ENCODE measurements around the gene RNLS. TPM values are rescaled to one million over a fixed set of nuclear protein-coding genes. Genes with fewer than 3 reads are reported as not detected.

Gene RNLS
- polyA plus RNA-seq, 3 donors, result 3.3 to 3.9 (median 3.7) TPM

GRCh38 chr10:88274286-88274685 lies 308.8 kb downstream of the RNLS start:
- peaks cover 22 to 23% of the 10 kb centered on the region in 2 donors for H3K4me1 ChIP-seq (ENCODE audit: control insufficient read depth in 1 of 2, insufficient read depth in 2 of 2, low read length in 2 of 2)
- H3K36me3 Mint-ChIP-seq, result peaks cover 0 to 3% of the 10 kb centered on the region in 2 donors
- H3K36me3 ChIP-seq (replicated peaks in 1 of 2; ENCODE audit: control insufficient read depth in 1 of 2, insufficient read depth in 2 of 2, low read length in 2 of 2), result no peaks in the 10 kb centered on the region
- WGBS (ENCODE audit: insufficient coverage), result no CpG with 5 or more reads among the region's 2 CpGs
- intact Hi-C loops (cut with micrococcal nuclease), result loop anchor here in 1 of 2 donors (10.0 kb wide), 1 partner anchor 159 kb away; no protein-coding TSS in a partner anchor
- H3K4me2 ChIP-seq (replicated peaks; ENCODE audit: extremely low read depth, low read length, poor library complexity, severe bottlenecking), result no peak overlapping the region
- H3K4me3 ChIP-seq (replicated peaks in 1 of 3; ENCODE audit: low read depth in 2 of 3, low read length in 3 of 3), result no peak overlapping the region
- H3K4me3 Mint-ChIP-seq, result no peak overlapping the region
- peak overlapping the region in 4 of 7 donors; percentile 20 to 65 (median 54) for H3K27ac Mint-ChIP-seq
- no peaks in the 10 kb centered on the region for H3K27me3 ChIP-seq (ENCODE audit: control insufficient read depth in 2 of 2, insufficient read depth in 2 of 2, low read length in 2 of 2)
- TF ChIP-seq CTCF (IDR thresholded peaks at IDR 0.05), result no peak
- H3K9ac ChIP-seq (ENCODE audit: insufficient read depth, low read length, poor library complexity, severe bottlenecking), result no peak overlapping the region
- H4K20me1 ChIP-seq (ENCODE audit: insufficient read depth, low read length), result no peaks in the 10 kb centered on the region
- H3K27ac ChIP-seq (ENCODE audit: low read depth in 1 of 2, low read length in 2 of 2), result no peak overlapping the region
- H3K9me3 ChIP-seq (replicated peaks in 1 of 2; ENCODE audit: control insufficient read depth in 1 of 2, insufficient read depth in 1 of 2, low read length in 2 of 2), result no peaks in the 10 kb centered on the region
- DNase-seq, result peak in 1 of 3 donors; percentile 17
- peaks cover 30% of the 10 kb centered on the region for H3K4me1 Mint-ChIP-seq
- H3K79me2 ChIP-seq (ENCODE audit: insufficient read depth, low read length), result no peaks in the 10 kb centered on the region
- peaks cover 0 to 3% (median 0%) of the 10 kb centered on the region in 7 donors for H3K9me3 Mint-ChIP-seq
- H2AFZ ChIP-seq (ENCODE audit: insufficient read depth, low read depth, low read length, poor library complexity, severe bottlenecking), result no peak overlapping the region
- peaks cover 0 to 3% (median 0%) of the 10 kb centered on the region in 3 donors for H3K27me3 Mint-ChIP-seq (ENCODE audit: low read depth in 3 of 3)

GRCh38 chr10:88273567-88273966 lies 309.6 kb downstream of the RNLS start:
- H3K4me1 ChIP-seq (ENCODE audit: control insufficient read depth in 1 of 2, insufficient read depth in 2 of 2, low read length in 2 of 2), result peaks cover 22 to 23% of the 10 kb centered on the region in 2 donors
- H3K27me3 ChIP-seq (ENCODE audit: control insufficient read depth in 2 of 2, insufficient read depth in 2 of 2, low read length in 2 of 2), result no peaks in the 10 kb centered on the region
- DNase-seq, result no peak
- Mint-ChIP-seq H3K27ac (no peak overlapping the region), H3K27me3 (ENCODE audit: low read depth in 3 of 3) (no peaks in the 10 kb centered on the region), H3K36me3 (peaks cover under 1 to 3% of the 10 kb centered on the region in 2 donors), H3K4me1 (peaks cover 30% of the 10 kb centered on the region), H3K4me3 (no peak overlapping the region), H3K9me3 (peaks cover 0 to 3% (median 0%) of the 10 kb centered on the region in 7 donors)
- no peak overlapping the region for H3K4me2 ChIP-seq (replicated peaks; ENCODE audit: extremely low read depth, low read length, poor library complexity, severe bottlenecking)
- H3K9ac ChIP-seq (ENCODE audit: insufficient read depth, low read length, poor library complexity, severe bottlenecking), result no peak overlapping the region
- TF ChIP-seq CTCF (IDR thresholded peaks at IDR 0.05), result no peak
- no peaks in the 10 kb centered on the region for H4K20me1 ChIP-seq (ENCODE audit: insufficient read depth, low read length)
- H3K79me2 ChIP-seq (ENCODE audit: insufficient read depth, low read length), result no peaks in the 10 kb centered on the region
- H3K4me3 ChIP-seq (replicated peaks in 1 of 3; ENCODE audit: low read depth in 2 of 3, low read length in 3 of 3), result no peak overlapping the region
- intact Hi-C loops (cut with micrococcal nuclease), result loop anchor here in 1 of 2 donors (10.0 kb wide), 1 partner anchor 159 kb away; no protein-coding TSS in a partner anchor
- H3K36me3 ChIP-seq (replicated peaks in 1 of 2; ENCODE audit: control insufficient read depth in 1 of 2, insufficient read depth in 2 of 2, low read length in 2 of 2), result no peaks in the 10 kb centered on the region
- H2AFZ ChIP-seq (ENCODE audit: insufficient read depth, low read depth, low read length, poor library complexity, severe bottlenecking), result no peak overlapping the region
- no peak overlapping the region for H3K27ac ChIP-seq (ENCODE audit: low read depth in 1 of 2, low read length in 2 of 2)
- no CpG with 5 or more reads among the region's 4 CpGs for WGBS (ENCODE audit: insufficient coverage)
- H3K9me3 ChIP-seq (replicated peaks in 1 of 2; ENCODE audit: control insufficient read depth in 1 of 2, insufficient read depth in 1 of 2, low read length in 2 of 2), result no peaks in the 10 kb centered on the region

Measured in CD14-positive monocyte (primary cell).